Thoracic aorta endothelial cell (primary cell): Measurements from ENCODE around the gene ZNF415. TPM values are rescaled to one million over a fixed set of nuclear protein-coding genes. Genes with fewer than 3 reads are reported as not detected.

Experiments used
- total RNA-seq: library from RNA; depleted of rRNA; stranded (reverse); fragments of >200 nt; gene quantifications from 2 replicates; pipeline ENCODE4 v1.2.3, GENCODE V29; 2012

Gene ZNF415
- total RNA-seq: 0.29 and 0.80 TPM in 2 replicates

GRCh38 chr19:53132141-53132991 is at the start of gene ZNF415:
Gene ZNF415 (minus strand): TSS chr19:53132910. CDS start chr19:53122676, 10,234 bp downstream.

GRCh38 chr19:53103234-53104203 is 29.2 kb downstream of the ZNF415 start, which contains the start of gene ZNF160:
Gene ZNF160 (minus strand): TSS chr19:53103422. CDS start chr19:53086276, 17,146 bp downstream.

Other genes starting within 250 kb of the ZNF415 start
- gene ZNF320, start 235.3 kb downstream of the ZNF415 start, total RNA-seq: 7.8 and 10.9 TPM in 2 replicates
- 3.7 and 5.0 TPM in 2 replicates for gene ZNF888, start 209.5 kb downstream of the ZNF415 start, total RNA-seq
- 9.3 and 9.6 TPM in 2 replicates for gene ZNF816, start 170.0 kb downstream of the ZNF415 start, total RNA-seq
- gene ERVV-1, start 119.0 kb downstream of the ZNF415 start, total RNA-seq: not detected in 2 replicates
- not detected in 2 replicates for gene ERVV-2, start 88.2 kb downstream of the ZNF415 start, total RNA-seq
- gene ZNF160, start 29.5 kb downstream of the ZNF415 start, total RNA-seq: 27.9 and 28.6 TPM in 2 replicates
- gene ZNF347, start 26.1 kb upstream of the ZNF415 start, total RNA-seq: 6.8 and 8.5 TPM in 2 replicates
- 1.1 and 1.9 TPM in 2 replicates for gene ZNF665, start 60.4 kb upstream of the ZNF415 start, total RNA-seq
- 23.1 and 23.8 TPM in 2 replicates for gene ZNF677, start 122.0 kb upstream of the ZNF415 start, total RNA-seq
- not detected in 2 replicates for gene VN1R2, start 125.4 kb upstream of the ZNF415 start, total RNA-seq
- not detected in 2 replicates for gene VN1R4, start 134.8 kb upstream of the ZNF415 start, total RNA-seq
- gene ZNF845, start 200.8 kb upstream of the ZNF415 start, total RNA-seq: 9.2 and 9.7 TPM in 2 replicates
- 5.9 and 6.7 TPM in 2 replicates for gene ZNF525, start 232.8 kb upstream of the ZNF415 start, total RNA-seq